Activated T-helper 17 cell treated with anti-CD3 and anti-CD28 coated beads, Interleukin-2, amount 50 U/mL, for 72 hours (primary cell): ENCODE data around the gene CARD10. TPM values are rescaled to one million over a fixed set of nuclear protein-coding genes. Genes with fewer than 3 reads are reported as not detected.
"Not testable (repeated sequence)": the region's sequence is repeated elsewhere in the genome, so short reads cannot be mapped to it uniquely, and the experiment has no call there.

ENCODE experiments used
- ATAC-seq: fragments of 150-1000 bp; cut with Tn5 transposase; replicated peaks from 2 replicates; pipeline ENCODE4 v1.10.0; 2021; ENCODE audit warnings: mild to moderate bottlenecking, moderate library complexity
- H3K27ac Mint-ChIP-seq: one replicate; pipeline ENCODE4 v1.8.0; 2022; ENCODE audit warnings: mixed read lengths
- H3K27me3 Mint-ChIP-seq: one replicate; pipeline ENCODE4 v1.8.0; 2022; ENCODE audit warnings: mixed read lengths
- H3K36me3 Mint-ChIP-seq: one replicate; pipeline ENCODE4 v1.8.0; 2022; ENCODE audit warnings: low read depth, mild to moderate bottlenecking, mixed read lengths
- H3K4me1 Mint-ChIP-seq: one replicate; pipeline ENCODE4 v1.8.0; 2022; ENCODE audit warnings: mixed read lengths
- H3K4me3 Mint-ChIP-seq: one replicate; pipeline ENCODE4 v1.8.0; 2022; ENCODE audit warnings: mild to moderate bottlenecking, mixed read lengths
- H3K9me3 Mint-ChIP-seq: one replicate; pipeline ENCODE4 v1.8.0; 2022; ENCODE audit warnings: mixed read lengths
- total RNA-seq, 2 donors: library from RNA; stranded (reverse); gene quantifications; one replicate each; pipeline ENCODE4 v1.2.3, GENCODE V29; 2022

The CARD10 gene
- total RNA-seq, 2 donors from 2014 or later, result 0.09 TPM; not detected in 1

DNA sequence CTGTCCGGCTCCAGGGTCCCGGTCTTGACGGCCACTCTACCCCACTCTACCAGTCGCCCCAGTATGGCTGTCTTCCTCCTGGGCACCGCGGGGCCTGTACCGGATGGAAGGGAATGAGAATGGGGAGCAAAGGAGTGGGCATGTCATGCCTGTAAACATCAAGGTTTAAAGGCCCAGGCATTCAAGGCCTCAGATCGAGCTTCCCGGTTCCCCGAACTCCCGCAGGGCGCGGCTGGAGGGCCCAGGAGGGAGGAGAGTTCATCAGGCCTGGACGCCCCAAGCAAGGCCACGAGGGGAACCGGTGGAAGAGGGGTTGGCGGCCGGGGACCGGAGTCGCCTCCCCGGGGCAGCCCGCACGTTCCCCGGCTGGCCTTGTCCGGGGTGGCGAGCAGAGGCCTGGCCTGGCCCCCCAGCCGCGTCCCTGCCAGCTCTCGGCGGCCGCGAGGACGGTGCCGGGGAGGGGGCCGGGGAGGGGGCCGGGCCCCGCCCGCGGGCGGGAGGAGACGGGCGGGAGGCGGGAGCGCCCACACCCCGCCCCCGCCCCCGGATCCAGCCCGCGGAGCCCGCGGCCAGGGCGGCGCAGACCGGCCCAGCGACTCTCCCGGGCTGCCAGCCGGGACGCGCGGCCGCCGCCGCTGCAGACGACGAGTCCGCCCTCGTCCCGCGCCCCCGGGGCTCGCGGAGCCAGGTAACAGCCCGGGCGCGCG lies 40.8 kb upstream of the CARD10 start, which contains the start of gene CDC42EP1:
CDC42EP1 (plus strand) TSS at position 580 of the 707 bp plus-strand sequence. CDS start 5,870 bp downstream, outside the sequence.
- Mint-ChIP-seq H3K9me3 (no peaks in the 10 kb centered on the region), H3K4me3 (peak within 1 kb of the TSS; percentile 67), H3K27ac (no peak within 1 kb of the TSS), H3K27me3 (peaks cover 52% of the 10 kb centered on the region), H3K4me1 (peaks cover 16% of the 10 kb centered on the region), H3K36me3 (peaks cover 7% of the 10 kb centered on the region)
- no peak for ATAC-seq

DNA sequence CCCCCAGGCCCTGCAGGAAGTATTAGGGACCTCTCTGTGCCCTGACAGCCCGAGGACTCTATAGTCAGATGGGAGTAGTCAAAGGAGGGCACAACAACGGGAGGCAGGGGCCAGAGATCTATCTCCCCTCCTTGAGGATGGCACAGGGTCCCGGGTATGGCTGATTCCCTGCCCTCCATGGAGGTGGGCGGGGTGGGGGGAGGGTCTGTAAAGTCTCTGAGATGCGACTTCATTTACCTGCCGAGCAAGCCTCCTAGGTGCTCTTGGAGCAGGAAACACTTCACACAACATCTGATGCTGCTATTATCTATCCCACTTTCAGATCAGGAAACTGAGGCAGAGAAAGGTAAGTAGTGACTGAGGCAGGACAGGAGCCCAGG lies 40.3 kb upstream of the CARD10 start:
- H3K4me1 Mint-ChIP-seq, result peaks cover 16% of the 10 kb centered on the region
- no peak overlapping the region for H3K27ac Mint-ChIP-seq
- peaks cover 7% of the 10 kb centered on the region for H3K36me3 Mint-ChIP-seq
- peaks cover 52% of the 10 kb centered on the region for H3K27me3 Mint-ChIP-seq
- H3K9me3 Mint-ChIP-seq, result no peaks in the 10 kb centered on the region
- peak overlapping the region; percentile 33 for H3K4me3 Mint-ChIP-seq
- no peak for ATAC-seq

DNA sequence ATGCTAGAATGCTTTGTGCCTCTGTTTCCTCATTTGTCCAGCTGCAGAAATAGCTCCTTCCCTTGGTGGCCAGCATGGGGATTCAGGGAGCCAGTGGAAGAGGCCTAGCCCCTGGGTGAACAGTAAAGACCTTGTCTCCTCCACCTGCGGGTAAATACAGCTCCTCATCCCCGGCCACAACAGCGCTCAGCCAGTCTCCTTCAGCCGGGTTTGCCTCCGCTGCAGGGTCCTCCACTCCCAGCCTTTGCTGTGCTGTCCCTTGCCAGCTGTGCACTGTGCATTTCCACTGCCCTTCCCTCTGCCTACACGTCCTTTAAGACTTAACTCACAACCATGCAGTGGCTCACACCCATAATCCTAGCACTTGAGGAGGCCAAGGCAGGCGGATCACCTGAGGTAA lies 39.6 kb upstream of the CARD10 start:
- H3K27me3 Mint-ChIP-seq, result peaks cover 53% of the 10 kb centered on the region
- ATAC-seq, result no peak
- H3K4me1 Mint-ChIP-seq, result peaks cover 16% of the 10 kb centered on the region
- peaks cover 7% of the 10 kb centered on the region for H3K36me3 Mint-ChIP-seq
- H3K9me3 Mint-ChIP-seq, result no peaks in the 10 kb centered on the region
- H3K27ac Mint-ChIP-seq, result no peak overlapping the region
- no peak overlapping the region for H3K4me3 Mint-ChIP-seq

DNA sequence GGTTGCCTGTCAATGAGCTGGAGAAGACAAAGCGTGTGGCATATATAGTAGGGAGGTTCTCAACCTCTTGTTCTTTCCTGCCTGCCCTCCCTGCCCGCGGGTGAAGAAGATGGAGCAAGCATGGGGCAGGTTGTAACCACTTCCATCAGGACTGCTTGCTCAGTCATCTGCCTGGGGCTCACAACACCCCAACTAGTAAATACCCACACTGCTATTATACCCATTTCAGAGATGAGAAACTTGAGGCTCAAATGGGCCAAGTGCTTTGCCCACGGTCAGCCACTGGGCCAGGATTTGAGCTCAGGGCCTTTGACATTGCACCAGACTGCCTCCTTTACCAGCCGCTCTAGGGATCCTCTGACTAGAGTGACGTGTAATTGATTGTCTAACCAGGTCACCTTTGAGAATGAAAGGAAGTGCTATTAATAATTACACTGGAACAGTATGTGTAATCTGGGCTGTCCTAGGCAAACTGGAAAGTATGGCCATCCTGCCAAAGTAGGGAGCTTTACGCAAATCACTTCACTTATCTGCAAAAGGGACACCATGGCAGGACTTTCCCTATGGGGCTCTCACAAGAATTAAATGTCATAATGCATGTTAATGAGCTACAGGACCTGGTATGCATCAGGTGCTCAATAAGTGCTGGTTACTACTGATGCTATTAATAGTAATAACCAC lies 38.2 kb upstream of the CARD10 start:
- Mint-ChIP-seq H3K27me3 (peaks cover 46% of the 10 kb centered on the region), H3K9me3 (no peaks in the 10 kb centered on the region), H3K36me3 (peaks cover 7% of the 10 kb centered on the region), H3K27ac (no peak overlapping the region), H3K4me3 (no peak overlapping the region), H3K4me1 (peaks cover 16% of the 10 kb centered on the region)
- ATAC-seq, result no peak

DNA sequence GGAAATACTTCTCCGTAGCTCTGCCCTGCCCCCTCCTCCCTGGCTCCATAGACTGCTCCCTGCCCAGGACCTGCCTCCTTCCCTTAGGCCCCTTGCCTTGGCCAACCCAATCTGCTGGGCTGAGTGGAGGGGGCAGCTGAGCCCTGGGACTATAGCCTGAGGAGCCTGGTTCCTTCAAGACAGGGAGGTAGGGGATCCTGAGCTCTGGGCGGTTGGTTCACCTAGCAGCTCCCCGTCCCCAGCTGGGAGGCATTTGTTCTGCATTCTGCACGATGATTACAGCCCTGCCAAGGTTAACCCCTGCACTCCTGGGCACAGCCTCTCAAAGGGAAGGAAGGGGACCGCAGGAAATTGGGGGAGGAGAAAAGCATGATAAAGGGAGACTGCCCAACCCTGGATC lies 37.5 kb upstream of the CARD10 start:
- no peak for ATAC-seq
- peaks cover 39% of the 10 kb centered on the region for H3K27me3 Mint-ChIP-seq
- no peaks in the 10 kb centered on the region for H3K9me3 Mint-ChIP-seq
- H3K36me3 Mint-ChIP-seq, result peaks cover 1% of the 10 kb centered on the region
- peaks cover 8% of the 10 kb centered on the region for H3K4me1 Mint-ChIP-seq
- H3K27ac Mint-ChIP-seq, result no peak overlapping the region
- no peak overlapping the region for H3K4me3 Mint-ChIP-seq

DNA sequence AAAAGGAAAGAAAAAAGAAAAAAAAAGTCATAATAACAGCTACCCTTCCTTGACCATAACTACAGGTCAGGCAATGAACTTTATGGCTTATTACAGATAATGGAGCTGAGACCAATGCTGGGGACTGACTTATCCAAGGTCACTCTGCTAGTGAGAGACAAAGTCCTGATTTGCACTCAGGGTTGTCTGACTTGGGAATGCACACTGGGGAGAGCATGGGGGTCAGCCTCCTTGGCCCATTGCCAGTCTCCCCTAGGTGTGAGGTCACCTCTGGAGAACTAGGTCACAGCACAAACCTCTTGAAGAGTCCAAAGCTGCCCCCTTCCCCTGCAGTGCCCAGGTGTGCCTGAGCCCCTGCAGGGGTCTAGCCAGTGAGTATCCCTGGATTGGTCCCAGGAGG lies 35.8 kb upstream of the CARD10 start:
- H3K27me3 Mint-ChIP-seq, result peaks cover 33% of the 10 kb centered on the region
- H3K4me3 Mint-ChIP-seq, result no peak overlapping the region
- no peak overlapping the region for H3K27ac Mint-ChIP-seq
- H3K36me3 Mint-ChIP-seq, result no peaks in the 10 kb centered on the region
- H3K4me1 Mint-ChIP-seq, result peaks cover 4% of the 10 kb centered on the region
- no peak for ATAC-seq
- H3K9me3 Mint-ChIP-seq, result no peaks in the 10 kb centered on the region

DNA sequence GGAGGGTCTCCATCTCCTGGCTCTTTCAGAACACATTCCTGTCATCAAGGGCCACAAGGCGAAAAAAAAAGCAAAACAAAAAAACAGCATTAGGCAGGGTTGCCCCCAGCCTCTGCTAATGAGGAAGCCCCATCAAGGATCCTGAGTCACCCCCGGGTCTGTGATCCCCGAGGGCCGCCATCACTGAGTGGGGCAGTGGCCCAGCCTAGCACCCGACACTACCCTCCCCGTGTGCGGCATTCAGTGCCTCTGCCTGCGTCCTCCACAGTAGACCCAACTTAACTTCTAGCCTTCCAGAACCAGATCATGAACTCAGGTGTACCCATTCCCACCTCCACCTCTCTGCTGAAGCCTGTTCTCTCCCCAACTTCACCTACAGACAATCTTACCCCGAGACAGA lies 34.5 kb upstream of the CARD10 start:
- no peaks in the 10 kb centered on the region for H3K9me3 Mint-ChIP-seq
- no peak for ATAC-seq
- H3K4me3 Mint-ChIP-seq, result no peak overlapping the region
- peaks cover 24% of the 10 kb centered on the region for H3K27me3 Mint-ChIP-seq
- peaks cover 4% of the 10 kb centered on the region for H3K4me1 Mint-ChIP-seq
- H3K27ac Mint-ChIP-seq, result no peak overlapping the region
- no peaks in the 10 kb centered on the region for H3K36me3 Mint-ChIP-seq

DNA sequence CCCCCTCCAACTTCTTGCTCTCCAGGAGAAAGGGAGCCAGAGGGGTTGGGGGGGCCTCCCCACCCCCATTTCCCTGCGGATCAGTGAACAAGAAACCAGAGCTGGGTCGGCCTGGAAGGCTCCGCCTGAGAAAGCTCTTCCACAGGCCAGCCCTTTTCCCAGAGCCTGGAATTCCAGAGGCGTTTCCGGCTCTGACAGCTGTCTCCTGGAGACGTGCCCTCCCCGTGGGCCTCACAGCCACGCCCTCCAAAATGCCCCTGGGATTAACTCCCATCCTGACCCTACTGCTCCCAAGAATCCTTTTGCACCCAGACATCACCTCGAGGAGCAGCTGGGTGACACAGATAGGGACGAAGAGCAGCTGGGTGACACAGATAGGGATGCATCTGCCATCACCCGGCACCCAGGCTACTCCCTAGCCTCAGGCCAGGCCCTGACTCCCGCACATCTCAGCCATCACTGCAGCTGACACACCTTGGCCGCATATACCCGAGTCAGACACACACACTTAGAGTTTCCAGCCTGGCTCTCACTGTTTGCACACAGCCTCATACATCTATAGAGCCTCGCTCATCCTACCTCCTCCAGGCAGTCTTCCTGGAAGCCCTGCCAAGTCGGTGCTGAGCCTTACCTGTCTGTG lies 33.4 kb upstream of the CARD10 start:
- Mint-ChIP-seq H3K4me1 (peaks cover 4% of the 10 kb centered on the region), H3K36me3 (no peaks in the 10 kb centered on the region), H3K27me3 (peaks cover 18% of the 10 kb centered on the region), H3K9me3 (no peaks in the 10 kb centered on the region), H3K4me3 (no peak overlapping the region), H3K27ac (peak overlapping the region; percentile 30)
- no peak for ATAC-seq

DNA sequence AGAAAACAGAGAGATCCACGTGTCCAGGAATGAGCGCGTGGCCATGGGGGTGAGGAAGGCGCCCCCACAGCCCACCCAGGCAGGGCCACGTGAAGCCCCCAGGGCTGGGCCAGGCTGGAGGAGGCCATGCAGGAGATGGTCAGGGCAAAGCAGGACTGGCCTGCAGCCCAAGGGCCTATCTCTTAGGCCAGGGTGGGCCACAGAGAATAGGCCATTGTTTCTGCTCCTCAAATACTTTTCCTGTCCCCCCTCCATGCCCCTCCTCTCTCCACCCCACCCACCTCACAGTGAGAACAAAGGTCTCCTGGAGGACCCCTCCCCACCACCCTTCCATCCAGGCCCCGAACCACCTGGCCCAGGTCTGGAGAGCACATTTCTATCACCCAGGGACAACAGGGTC lies 32.8 kb upstream of the CARD10 start:
- H3K4me1 Mint-ChIP-seq, result peaks cover 4% of the 10 kb centered on the region
- H3K27me3 Mint-ChIP-seq, result peaks cover 18% of the 10 kb centered on the region
- no peak overlapping the region for H3K4me3 Mint-ChIP-seq
- H3K36me3 Mint-ChIP-seq, result no peaks in the 10 kb centered on the region
- no peaks in the 10 kb centered on the region for H3K9me3 Mint-ChIP-seq
- peak overlapping the region; percentile 63 for H3K27ac Mint-ChIP-seq
- no peak for ATAC-seq

DNA sequence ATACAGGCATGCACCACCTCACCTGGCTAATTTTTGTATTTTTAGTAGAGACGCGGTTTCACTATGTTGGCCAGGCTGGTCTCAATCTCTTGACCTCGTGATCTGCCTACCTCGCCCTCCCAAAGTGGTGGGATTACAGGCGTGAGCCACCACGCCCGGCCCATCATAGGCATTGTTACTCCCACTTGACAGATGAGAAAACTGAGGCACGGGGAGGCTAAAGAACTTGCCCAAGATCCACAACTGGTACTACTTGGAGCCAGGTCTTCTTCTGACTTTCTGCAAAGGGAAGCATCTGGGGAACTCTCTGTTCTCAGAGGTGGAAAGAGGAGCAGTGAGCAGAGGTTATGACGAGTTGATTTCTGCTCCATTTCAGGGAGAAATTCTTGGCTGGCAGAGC lies 31.7 kb upstream of the CARD10 start:
- not testable (repeated sequence) for H3K4me3 Mint-ChIP-seq, H3K4me1 Mint-ChIP-seq, ATAC-seq, H3K36me3 Mint-ChIP-seq, H3K9me3 Mint-ChIP-seq
- Mint-ChIP-seq H3K27ac (peak overlapping the region; percentile 63), H3K27me3 (peaks cover 13% of the 10 kb centered on the region)

DNA sequence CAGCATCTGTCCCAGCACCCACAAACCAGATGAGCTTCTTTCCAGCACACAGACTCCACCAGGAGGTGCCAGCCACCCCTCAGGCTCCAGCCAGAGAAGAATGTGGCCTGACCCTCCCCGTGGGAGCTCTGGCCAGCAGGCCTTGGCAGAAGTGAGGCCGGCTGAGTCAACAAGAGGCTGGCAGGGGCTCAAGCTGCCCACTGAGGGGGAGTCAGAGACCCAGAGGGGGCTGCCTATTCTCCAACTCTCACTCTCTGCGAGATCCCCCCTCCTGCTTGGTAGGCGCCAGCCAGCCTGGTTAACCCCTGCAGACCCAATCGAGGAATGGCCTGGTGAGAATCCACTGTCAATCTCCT lies 30.5 kb upstream of the CARD10 start:
- H3K9me3 Mint-ChIP-seq, result no peaks in the 10 kb centered on the region
- H3K4me3 Mint-ChIP-seq, result no peak overlapping the region
- H3K27me3 Mint-ChIP-seq, result peaks cover 8% of the 10 kb centered on the region
- H3K36me3 Mint-ChIP-seq, result no peaks in the 10 kb centered on the region
- H3K4me1 Mint-ChIP-seq, result peaks cover 5% of the 10 kb centered on the region
- H3K27ac Mint-ChIP-seq, result no peak overlapping the region
- ATAC-seq, result no peak

DNA sequence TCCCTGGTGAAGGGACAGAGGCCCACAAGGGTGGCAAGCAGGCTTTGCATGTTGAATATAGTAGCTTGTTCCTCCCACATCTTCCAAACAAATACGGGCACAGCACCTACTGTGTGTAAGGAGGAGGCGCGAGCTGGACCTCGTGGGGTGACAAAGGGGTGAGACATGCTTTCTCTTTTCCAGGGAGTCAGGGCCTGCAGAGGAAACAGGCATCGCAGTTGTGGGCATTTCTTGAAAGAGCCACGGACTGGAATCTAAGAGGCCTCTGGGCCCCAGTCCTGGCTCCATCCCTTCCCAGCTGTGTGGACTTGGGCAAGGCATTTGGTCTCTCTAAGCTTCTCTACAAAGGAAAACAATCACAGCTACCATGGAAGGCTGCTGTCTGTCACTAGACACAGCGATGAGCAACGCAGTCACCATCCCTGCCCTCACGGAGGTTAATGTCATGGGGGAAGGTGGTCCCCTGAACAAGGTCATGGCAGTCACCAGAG lies 28.1 kb upstream of the CARD10 start:
- Mint-ChIP-seq H3K36me3 (no peaks in the 10 kb centered on the region), H3K4me3 (no peak overlapping the region), H3K9me3 (no peaks in the 10 kb centered on the region), H3K4me1 (peaks cover 8% of the 10 kb centered on the region), H3K27me3 (no peaks in the 10 kb centered on the region), H3K27ac (no peak overlapping the region)
- no peak for ATAC-seq

DNA sequence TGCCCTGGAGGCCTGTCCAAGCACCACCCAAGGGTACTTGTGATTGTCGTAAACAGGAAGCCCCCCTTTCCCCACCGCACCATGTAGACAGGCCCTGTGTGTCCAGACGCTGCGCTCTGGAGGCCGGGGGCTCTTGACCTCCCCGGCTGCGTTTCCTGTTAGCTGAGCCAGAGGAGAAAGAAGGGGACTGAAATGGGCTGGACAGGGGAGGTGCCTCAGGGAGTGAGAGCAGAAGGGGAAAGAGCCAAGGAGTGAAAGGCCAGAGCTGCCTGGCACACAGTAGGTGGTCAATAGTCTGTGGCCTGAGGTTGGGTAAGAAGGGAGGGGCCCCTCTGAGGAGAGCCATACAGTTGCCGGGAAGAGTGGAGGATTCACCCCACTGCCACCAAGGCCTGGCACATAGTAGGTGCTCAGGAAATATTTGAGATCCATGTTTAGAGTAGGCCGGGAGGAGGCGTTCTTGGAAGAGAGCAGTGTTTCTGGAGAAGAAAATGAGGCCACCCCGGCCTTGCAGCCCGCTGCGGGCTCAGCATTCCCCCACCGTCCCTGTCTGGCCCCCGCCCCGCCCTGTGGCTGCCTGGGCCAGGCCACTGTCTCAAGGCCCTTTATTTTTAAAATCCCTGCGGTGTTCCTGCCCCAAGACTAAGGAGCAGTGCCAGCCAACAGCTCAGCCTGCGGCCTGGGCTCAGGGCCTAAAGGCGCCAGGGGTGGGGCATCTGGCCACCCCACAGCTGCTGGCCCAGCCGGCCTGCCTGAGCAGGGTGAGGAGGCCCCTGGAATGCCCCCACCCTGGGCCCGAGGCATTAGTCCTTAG lies 27.4 kb upstream of the CARD10 start:
- Mint-ChIP-seq H3K4me1 (peaks cover 14% of the 10 kb centered on the region), H3K36me3 (no peaks in the 10 kb centered on the region), H3K27me3 (no peaks in the 10 kb centered on the region), H3K27ac (peak overlapping the region; percentile 80), H3K9me3 (no peaks in the 10 kb centered on the region), H3K4me3 (no peak overlapping the region)
- ATAC-seq, result no peak

DNA sequence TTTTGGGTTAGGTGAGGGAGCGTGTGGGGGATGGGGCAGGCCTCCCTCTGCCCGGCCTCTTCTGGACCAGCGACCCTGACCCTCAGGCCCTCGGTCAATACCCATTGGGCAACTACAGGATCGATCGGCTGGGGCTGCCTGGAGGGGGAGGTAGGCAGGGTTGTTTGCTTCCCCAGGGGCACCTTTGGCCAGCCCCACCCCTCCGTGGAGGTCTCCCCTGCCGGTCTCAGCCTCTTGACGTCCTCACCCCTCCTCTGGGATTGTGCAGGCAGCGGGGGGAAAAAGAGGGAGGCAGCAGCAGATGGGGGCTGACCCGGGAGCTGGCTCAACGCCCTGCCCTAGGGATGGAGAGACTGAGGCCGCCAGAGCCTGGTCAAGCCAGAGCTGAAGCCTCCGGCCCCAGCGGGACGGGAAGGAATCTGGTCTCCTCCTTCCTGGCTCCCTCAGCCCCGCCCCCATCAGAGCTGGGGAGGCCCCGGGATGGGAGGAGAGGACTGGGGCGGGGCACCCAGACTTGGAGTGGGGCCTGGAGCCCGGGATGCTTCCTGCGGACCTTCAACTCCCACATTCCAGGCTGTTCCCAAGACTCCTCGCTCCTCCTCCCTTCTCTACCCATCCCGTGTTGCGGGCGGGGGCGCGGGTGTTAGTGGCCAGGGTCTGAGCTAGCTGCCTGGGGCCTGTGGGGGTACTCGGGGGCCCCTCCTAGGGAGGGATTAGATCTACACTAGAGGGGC lies 26.7 kb upstream of the CARD10 start:
- ATAC-seq, result no peak
- no peaks in the 10 kb centered on the region for H3K9me3 Mint-ChIP-seq
- H3K4me3 Mint-ChIP-seq, result no peak overlapping the region
- H3K36me3 Mint-ChIP-seq, result no peaks in the 10 kb centered on the region
- H3K4me1 Mint-ChIP-seq, result peaks cover 20% of the 10 kb centered on the region
- peak overlapping the region; percentile 80 for H3K27ac Mint-ChIP-seq
- peaks cover 1% of the 10 kb centered on the region for H3K27me3 Mint-ChIP-seq
